B cell (primary cell): ENCODE data around the gene PYM1. TPM values are rescaled to one million over a fixed set of nuclear protein-coding genes. Genes with fewer than 3 reads are reported as not detected.

Source experiments
- ATAC-seq: fragments of 200-7000 bp; cut with Tn5 transposase; one replicate; pipeline ENCODE4 v1.10.0; 2021; ENCODE audit warnings: low read depth, mild to moderate bottlenecking, moderate number of reproducible peaks, moderate library complexity
- CTCF ChIA-PET: fragments of 350-600 bp; sonication (Branson Sonifier 250); formaldehyde crosslinking; loops from one replicate; lab custom pipeline; 2021; ENCODE audit warnings: antibody characterized with exemption, inconsistent platforms; lab: Charles Lee
- POLR2A ChIA-PET: fragments of 350-600 bp; sonication (Branson Sonifier 250); formaldehyde crosslinking; loops from one replicate; lab custom pipeline; 2021; ENCODE audit warnings: antibody characterized with exemption; lab: Charles Lee
- DNase-seq: peaks from one replicate; pipeline ENCODE4 v3.0.0; 2013
- H2AFZ ChIP-seq: 2 replicates; pipeline ENCODE4 v1.6.1; 2012; ENCODE audit warnings: mild to moderate bottlenecking, low read depth, low read length; ENCODE audit not compliant: insufficient read depth, poor library complexity, severe bottlenecking
- H3K27ac ChIP-seq, 2 donors: 1 replicate in 1 of 2; 2 replicates in 1 of 2; pipeline ENCODE4 v1.5.1; 2012 to 2013; ENCODE audit warnings: low read length in 2 of 2, mild to moderate bottlenecking in 2 of 2, moderate library complexity in 1 of 2
- H3K27me3 ChIP-seq, 4 experiments: fragments of 200-600 bp in 1 of 4; sonication (generic) in 1 of 4; replicated peaks in 1 of 4; 1 replicate in 2 of 4; 2 replicates in 2 of 4; pipeline versions ENCODE4 v1.6.1 to v1.7.0; 2013 to 2016; ENCODE audit warnings: low read length in 3 of 4, mild to moderate bottlenecking in 2 of 4, mixed read lengths in 1 of 4, moderate library complexity in 1 of 4; ENCODE audit not compliant: insufficient read depth in 4 of 4, control insufficient read depth in 3 of 4; ENCODE audit errors: control extremely low read depth in 1 of 4
- H3K36me3 ChIP-seq, 2 experiments: replicated peaks in 1 of 2; 1 replicate in 1 of 2; 2 replicates in 1 of 2; pipeline versions ENCODE4 v1.6.1 to v1.7.1; 2013; ENCODE audit warnings: low read length in 1 of 2; ENCODE audit not compliant: insufficient read depth in 2 of 2, control insufficient read depth in 1 of 2; ENCODE audit errors: control extremely low read depth in 1 of 2, extremely low read depth in 1 of 2
- H3K4me1 ChIP-seq, 2 donors: fragments of 200-600 bp in 1 of 2; sonication (generic) in 1 of 2; 1 replicate in 1 of 2; 2 replicates in 1 of 2; pipeline versions ENCODE4 v1.5.1 to v1.6.1; 2013 to 2017; ENCODE audit warnings: low read length in 2 of 2; ENCODE audit not compliant: control insufficient read depth in 2 of 2, insufficient read depth in 2 of 2
- H3K4me2 ChIP-seq: replicated peaks from 2 replicates; pipeline ENCODE3; 2012; ENCODE audit warnings: mild to moderate bottlenecking, low read depth, low read length; ENCODE audit not compliant: poor library complexity, severe bottlenecking
- H3K4me3 ChIP-seq, 5 experiments: fragments of 200-600 bp in 1 of 5; sonication (generic) in 1 of 5; 1 replicate in 3 of 5; 2 replicates in 2 of 5; pipeline versions ENCODE4 v1.5.1 to v1.7.0; 2011 to 2016; ENCODE audit warnings: low read length in 4 of 5, mild to moderate bottlenecking in 4 of 5, low read depth in 2 of 5, control low read depth in 1 of 5, moderate library complexity in 1 of 5; ENCODE audit not compliant: insufficient read depth in 1 of 5; ENCODE audit errors: control extremely low read depth in 1 of 5, extremely low read depth in 1 of 5
- H3K79me2 ChIP-seq: fragments of 200-600 bp; sonication (generic); one replicate; pipeline ENCODE4 v1.6.0; 2016; ENCODE audit warnings: low read length; ENCODE audit not compliant: control insufficient read depth, insufficient read depth
- H3K9ac ChIP-seq: fragments of 200-600 bp; sonication (generic); 2 replicates; pipeline ENCODE4 v1.6.1; 2017; ENCODE audit warnings: mild to moderate bottlenecking, low read length, moderate library complexity
- H3K9me3 ChIP-seq, 3 donors: one replicate each; pipeline versions ENCODE4 v1.6.1 to v1.7.1; 2013; ENCODE audit warnings: low read length in 2 of 3; ENCODE audit not compliant: control insufficient read depth in 2 of 3, insufficient read depth in 1 of 3; ENCODE audit errors: control extremely low read depth in 1 of 3
- H4K20me1 ChIP-seq: 2 replicates; pipeline ENCODE4 v1.6.0; 2012; ENCODE audit warnings: mild to moderate bottlenecking, low read length; ENCODE audit not compliant: insufficient read depth, control insufficient read depth, poor library complexity, severe bottlenecking
- H3K27ac Mint-ChIP-seq: one replicate; pipeline ENCODE4 v1.8.0; 2021; ENCODE audit warnings: mixed read lengths
- H3K27me3 Mint-ChIP-seq: one replicate; pipeline ENCODE4 v1.8.0; 2021; ENCODE audit warnings: mixed read lengths
- H3K4me1 Mint-ChIP-seq: one replicate; pipeline ENCODE4 v1.8.0; 2021; ENCODE audit warnings: mixed read lengths
- H3K4me3 Mint-ChIP-seq: one replicate; pipeline ENCODE4 v1.8.0; 2021; ENCODE audit warnings: mixed read lengths
- H3K9me3 Mint-ChIP-seq: one replicate; pipeline ENCODE4 v1.8.0; 2022; ENCODE audit warnings: mixed read lengths; ENCODE audit not compliant: insufficient read depth
- EZH2 ChIP-seq: IDR thresholded peaks from 2 replicates; pipeline ENCODE4 v1.6.1; 2012; ENCODE audit warnings: borderline replicate concordance, low read depth, mild to moderate bottlenecking, moderate library complexity, low read length; ENCODE audit not compliant: insufficient read depth, poor library complexity, severe bottlenecking
- WGBS: methylation state at CpG from one replicate; pipeline ENCODE4 v1.1.5; 2013; ENCODE audit warnings: missing lambda C conversion rate; ENCODE audit not compliant: insufficient coverage; 5-methylcytosine and 5-hydroxymethylcytosine counted together
- intact Hi-C: fragments of 100-400 bp; cut with micrococcal nuclease; formaldehyde crosslinking; loops from one replicate; pipeline ENCODE4 v1.10.0; 2022
- polyA minus RNA-seq: library from RNA; depleted of rRNA, polyadenylated mRNA; stranded (reverse); fragments of >200 nt; gene quantifications from 2 replicates; pipeline ENCODE4 v1.2.3, GENCODE V29; 2012
- polyA plus RNA-seq: library from polyadenylated mRNA; depleted of rRNA; stranded (reverse); fragments of >200 nt; gene quantifications from 2 replicates; pipeline ENCODE4 v1.2.3, GENCODE V29; 2012
- total RNA-seq, 2 donors: library from RNA; stranded (reverse); fragments of 120-200 nt in 1 of 2; gene quantifications; 1 replicate in 1 of 2; 2 replicates in 1 of 2; pipeline versions ENCODE4 v1.2.3 to v1.2.4, GENCODE V29; 2013 to 2022
- TF ChIP-seq, protein P1 (sequence below): fragments of 200-600 bp; IDR thresholded peaks from one replicate; pipeline ENCODE4 v1.8.0; 2022; ENCODE audit warnings: antibody characterized with exemption, mild to moderate bottlenecking

PYM1 gene
- 38.3 and 39.2 TPM in 2 replicates for total RNA-seq
- total RNA-seq (2013) = 32.5 TPM
- 17.9 and 22.5 TPM in 2 replicates for polyA plus RNA-seq
- 23.3 and 33.9 TPM in 2 replicates for polyA minus RNA-seq

DNA sequence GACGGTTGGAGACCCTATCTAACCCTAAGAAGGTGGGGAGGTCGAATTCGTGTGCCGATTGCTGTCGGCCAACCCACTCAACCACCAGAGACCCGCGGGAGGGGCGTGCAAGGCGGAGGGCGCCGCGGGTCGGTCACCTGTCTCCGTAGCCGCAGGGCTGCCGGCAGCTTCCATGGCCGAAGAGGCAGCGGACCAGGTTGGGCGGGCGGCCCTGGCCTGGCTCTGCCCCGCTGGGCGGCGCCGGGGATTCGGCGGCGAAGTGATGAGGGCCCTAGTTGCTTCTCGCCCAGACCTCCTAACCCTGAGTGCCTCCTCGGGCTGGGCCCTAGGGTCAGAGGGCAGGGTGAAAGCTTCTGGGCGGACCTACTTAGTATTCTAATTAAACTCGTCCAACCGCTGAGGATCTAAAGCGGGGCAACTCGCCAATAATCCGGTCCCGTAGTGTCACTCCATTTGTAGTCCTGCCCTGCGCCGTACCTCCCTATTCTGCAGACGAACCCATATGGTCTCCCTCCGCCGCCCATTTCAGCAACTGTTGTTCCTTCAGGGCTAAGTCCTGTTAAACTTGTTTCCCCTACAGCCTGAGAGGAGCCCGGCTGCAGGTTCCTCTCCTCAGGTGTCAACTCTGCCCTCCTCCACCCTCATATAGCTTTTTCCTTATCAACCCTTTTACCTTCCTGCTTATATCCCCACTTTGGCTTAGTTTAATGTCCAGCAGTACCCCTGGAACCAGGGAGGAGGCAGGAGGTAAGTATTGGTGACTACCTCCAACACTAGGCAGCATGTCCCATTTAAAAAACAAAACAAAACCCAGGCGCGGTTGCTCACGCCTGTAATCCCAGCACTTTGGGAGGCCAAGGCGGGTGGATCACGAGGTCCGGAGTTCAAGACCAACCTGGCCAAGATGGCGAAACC is at the start of gene PYM1:
TSS of gene PYM1 (minus strand) at position 307 of the 915 bp plus-strand sequence. CDS start at position 174, 133 bp downstream.
- H3K9me3 ChIP-seq = no peaks in the 10 kb centered on the region
- peak within 1 kb of the TSS; percentile 88 to 100 (median 98) for H3K4me3 ChIP-seq
- peak within 1 kb of the TSS; percentile 92 for H2AFZ ChIP-seq
- H3K4me1 Mint-ChIP-seq = peaks cover 57% of the 10 kb centered on the region
- intact Hi-C loops = loop anchor here (1.0 to 10.0 kb wide), 10 partner anchors 45 to 759 kb away; partner anchors contain the start of genes BLOC1S1, DNAJC14, PTGES3 and RPL41
- H3K27me3 ChIP-seq = no peaks in the 10 kb centered on the region
- 8% methylated on average over 48 of the region's 49 CpGs for WGBS
- peak within 1 kb of the TSS; percentile 67 to 92 for H3K27ac ChIP-seq
- peaks cover 0 to 12% of the 10 kb centered on the region in 2 experiments for H3K36me3 ChIP-seq
- H3K79me2 ChIP-seq = peaks cover 50% of the 10 kb centered on the region
- peaks cover 36 to 49% of the 10 kb centered on the region in 2 donors for H3K4me1 ChIP-seq
- no peaks in the 10 kb centered on the region for H4K20me1 ChIP-seq
- ATAC-seq (peak; percentile 29), DNase-seq (peak; percentile 73)
- peak within 1 kb of the TSS; percentile 97 for H3K27ac Mint-ChIP-seq
- peak within 1 kb of the TSS; percentile 94 for H3K4me3 Mint-ChIP-seq
- ChIA-PET CTCF (interaction anchor here (1.0 to 10.3 kb wide), 9 partner anchors 13 to 190 kb away, joined by 3 to 155 read pairs (median 9); partner anchors contain the start of genes DNAJC14, ORMDL2, RAB5B and SARNP), POLR2A (interaction anchor here (0.5 to 3.6 kb wide), 10 partner anchors 12 to 1184 kb away, joined by 3 to 25 read pairs (median 4); partner anchors contain the start of genes DNAJC14, ORMDL2, RAB5B and SARNP)
- peak within 1 kb of the TSS; percentile 88 for H3K4me2 ChIP-seq
- H3K9me3 Mint-ChIP-seq = no peaks in the 10 kb centered on the region
- no peaks in the 10 kb centered on the region for H3K27me3 Mint-ChIP-seq
- peak within 1 kb of the TSS; percentile 98 for H3K9ac ChIP-seq
- no peak for TF ChIP-seq EZH2
- TF ChIP-seq, protein P1, sequence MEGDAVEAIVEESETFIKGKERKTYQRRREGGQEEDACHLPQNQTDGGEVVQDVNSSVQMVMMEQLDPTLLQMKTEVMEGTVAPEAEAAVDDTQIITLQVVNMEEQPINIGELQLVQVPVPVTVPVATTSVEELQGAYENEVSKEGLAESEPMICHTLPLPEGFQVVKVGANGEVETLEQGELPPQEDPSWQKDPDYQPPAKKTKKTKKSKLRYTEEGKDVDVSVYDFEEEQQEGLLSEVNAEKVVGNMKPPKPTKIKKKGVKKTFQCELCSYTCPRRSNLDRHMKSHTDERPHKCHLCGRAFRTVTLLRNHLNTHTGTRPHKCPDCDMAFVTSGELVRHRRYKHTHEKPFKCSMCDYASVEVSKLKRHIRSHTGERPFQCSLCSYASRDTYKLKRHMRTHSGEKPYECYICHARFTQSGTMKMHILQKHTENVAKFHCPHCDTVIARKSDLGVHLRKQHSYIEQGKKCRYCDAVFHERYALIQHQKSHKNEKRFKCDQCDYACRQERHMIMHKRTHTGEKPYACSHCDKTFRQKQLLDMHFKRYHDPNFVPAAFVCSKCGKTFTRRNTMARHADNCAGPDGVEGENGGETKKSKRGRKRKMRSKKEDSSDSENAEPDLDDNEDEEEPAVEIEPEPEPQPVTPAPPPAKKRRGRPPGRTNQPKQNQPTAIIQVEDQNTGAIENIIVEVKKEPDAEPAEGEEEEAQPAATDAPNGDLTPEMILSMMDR = no peak
